Gastrocnemius medialis (tissue), 4 donors: ENCODE data around the gene HEBP2.

Source experiments
- POLR2A ChIP-seq, 2 donors: fragments of 450-650 bp; IDR thresholded peaks; one replicate each; pipeline ENCODE4 v1.6.1; 2017; ENCODE audit warnings: antibody characterized with exemption in 2 of 2, mild to moderate bottlenecking in 2 of 2, moderate library complexity in 2 of 2
- TF ChIP-seq, protein P1 (sequence below), 5 experiments: fragments of 450-650 bp in 3 of 5; fragments of 200-600 bp in 2 of 5; sonication (generic) in 2 of 5; IDR thresholded peaks in 4 of 5; conservative IDR thresholded peaks in 1 of 5; 1 replicate in 4 of 5; 2 replicates in 1 of 5; pipeline ENCODE4 v1.5.1; 2016 to 2019; ENCODE audit warnings: antibody characterized with exemption in 5 of 5, mild to moderate bottlenecking in 3 of 5, moderate library complexity in 3 of 5

DNA sequence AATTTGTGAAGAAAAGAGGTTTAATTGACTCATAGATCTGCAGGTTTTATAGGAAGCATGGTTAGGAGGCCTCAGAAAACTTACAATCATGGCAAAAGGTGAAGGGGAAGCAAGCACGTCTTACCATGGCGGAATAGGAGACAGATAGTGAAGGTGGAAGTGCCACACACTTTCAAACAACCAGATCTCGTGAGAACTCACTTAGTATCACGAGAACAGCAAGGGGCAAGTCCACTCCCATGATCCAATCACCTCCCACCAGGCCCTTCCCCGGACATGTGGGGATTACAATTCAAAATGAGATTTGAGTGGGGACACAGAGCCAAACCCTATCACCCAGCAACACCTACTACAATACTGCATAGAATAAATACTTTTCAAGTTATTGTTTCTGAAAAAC is 7.3 kb upstream of the HEBP2 start:
- TF ChIP-seq POLR2A (IDR thresholded peaks at IDR 0.05) = no peak
- TF ChIP-seq, protein P1, sequence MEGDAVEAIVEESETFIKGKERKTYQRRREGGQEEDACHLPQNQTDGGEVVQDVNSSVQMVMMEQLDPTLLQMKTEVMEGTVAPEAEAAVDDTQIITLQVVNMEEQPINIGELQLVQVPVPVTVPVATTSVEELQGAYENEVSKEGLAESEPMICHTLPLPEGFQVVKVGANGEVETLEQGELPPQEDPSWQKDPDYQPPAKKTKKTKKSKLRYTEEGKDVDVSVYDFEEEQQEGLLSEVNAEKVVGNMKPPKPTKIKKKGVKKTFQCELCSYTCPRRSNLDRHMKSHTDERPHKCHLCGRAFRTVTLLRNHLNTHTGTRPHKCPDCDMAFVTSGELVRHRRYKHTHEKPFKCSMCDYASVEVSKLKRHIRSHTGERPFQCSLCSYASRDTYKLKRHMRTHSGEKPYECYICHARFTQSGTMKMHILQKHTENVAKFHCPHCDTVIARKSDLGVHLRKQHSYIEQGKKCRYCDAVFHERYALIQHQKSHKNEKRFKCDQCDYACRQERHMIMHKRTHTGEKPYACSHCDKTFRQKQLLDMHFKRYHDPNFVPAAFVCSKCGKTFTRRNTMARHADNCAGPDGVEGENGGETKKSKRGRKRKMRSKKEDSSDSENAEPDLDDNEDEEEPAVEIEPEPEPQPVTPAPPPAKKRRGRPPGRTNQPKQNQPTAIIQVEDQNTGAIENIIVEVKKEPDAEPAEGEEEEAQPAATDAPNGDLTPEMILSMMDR (IDR thresholded peaks at IDR 0.05 in 4 of 5, conservative IDR thresholded peaks at IDR 0.05 in 1 of 5) = no peak
